ENCODE data around the gene GNS. TPM values are rescaled to one million over a fixed set of nuclear protein-coding genes. Genes with fewer than 3 reads are reported as not detected.

GNS gene
- total and polyA plus RNA-seq, 2 of the 13 experiments (the other 11 are each of a cell fraction or from before 2014, with no cell fraction given) = 49.8 to 51.0 TPM

DNA sequence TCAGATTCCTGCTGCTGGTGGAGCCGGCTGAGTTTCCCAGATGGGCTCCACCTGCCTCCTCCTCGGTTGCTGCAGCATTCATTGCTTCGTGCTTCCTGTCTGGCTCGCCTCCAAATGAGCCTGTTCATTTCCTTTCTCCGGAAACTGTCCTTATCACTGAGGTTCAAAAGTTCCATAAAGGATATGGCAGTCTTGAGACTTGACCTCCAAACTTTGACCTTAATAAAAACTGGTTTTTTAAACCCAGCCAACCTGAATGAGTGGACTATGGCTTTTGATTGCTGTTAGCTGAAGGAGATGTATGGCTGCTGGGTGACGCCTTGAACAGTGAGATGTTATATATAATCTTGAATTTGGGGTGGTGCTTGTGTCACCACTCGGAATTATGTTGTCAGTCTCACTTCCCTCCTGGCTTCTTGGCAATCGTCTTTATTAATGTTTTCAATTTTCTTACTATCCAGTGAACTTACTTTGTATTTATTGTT is 86.2 kb downstream of the GNS start (continued):
- TF ChIP-seq MYPOP (CRISPR knock-in tag; IDR thresholded peaks at IDR 0.05) (no peak), ATF7 (IDR thresholded peaks at IDR 0.05) (no peak), ATF7 (CRISPR knock-in tag; IDR thresholded peaks at IDR 0.05) (no peak), ZNF431 (CRISPR knock-in tag; IDR thresholded peaks at IDR 0.05; ENCODE audit: borderline replicate concordance, low read depth) (no peak), BCL6 (CRISPR knock-in tag; IDR thresholded peaks at IDR 0.05) (peak; percentile 44; the same call in 1 of the 2 replicates), NR2F1 (CRISPR knock-in tag; IDR thresholded peaks at IDR 0.05) (0 out of 4 replicates have a peak, but pooled peaks of 1 of the 2 experiments have one; percentile 20), ZNF607 (CRISPR knock-in tag; IDR thresholded peaks at IDR 0.05; ENCODE audit: borderline replicate concordance) (no peak), AGO1 (IDR thresholded peaks at IDR 0.05; ENCODE audit: low read depth, low read length, poor library complexity, severe bottlenecking) (no peak), ELF1 (CRISPR knock-in tag; IDR thresholded peaks at IDR 0.05) (peak; percentile 64), ZNF746 (CRISPR knock-in tag; IDR thresholded peaks at IDR 0.05) (no peak), ZNF724P (CRISPR knock-in tag; IDR thresholded peaks at IDR 0.05; ENCODE audit: borderline replicate concordance) (no peak), ZNF263 (CRISPR knock-in tag; IDR thresholded peaks at IDR 0.05) (no peak), SNAPC5 (CRISPR knock-in tag; IDR thresholded peaks at IDR 0.05; ENCODE audit: borderline replicate concordance) (no peak), NR2F2 (IDR thresholded peaks at IDR 0.05; ENCODE audit: borderline replicate concordance, low read depth) (no peak), MED1 (CRISPR knock-in tag; IDR thresholded peaks at IDR 0.05) (peak; percentile 86), NFE2 (CRISPR knock-in tag; IDR thresholded peaks at IDR 0.05) (no peak), RXRB (CRISPR knock-in tag; IDR thresholded peaks at IDR 0.05; ENCODE audit: borderline replicate concordance) (peak; percentile 85; the same call in 1 of the 2 replicates), ZNF772 (CRISPR knock-in tag; IDR thresholded peaks at IDR 0.05) (0 out of 2 replicates have a peak, but pooled peaks have one; percentile 31), FOSL2 (CRISPR knock-in tag; IDR thresholded peaks at IDR 0.05) (peak; percentile 45), ZNF644 (CRISPR knock-in tag; IDR thresholded peaks at IDR 0.05; ENCODE audit: low read depth) (no peak), XRCC5 (optimal IDR thresholded peaks at IDR 0.05; ENCODE audit: low read length) (no peak), ZNF781 (CRISPR knock-in tag; IDR thresholded peaks at IDR 0.05; ENCODE audit: borderline replicate concordance, not compliant biosample characterization) (no peak), TBL1XR1 (IDR thresholded peaks at IDR 0.05; ENCODE audit: borderline replicate concordance, low read length, partially characterized antibody) (no peak), ZNF616 (CRISPR knock-in tag; IDR thresholded peaks at IDR 0.05; ENCODE audit: low read depth) (no peak), ZNF800 (CRISPR knock-in tag; IDR thresholded peaks at IDR 0.05) (no peak)
- TF ChIP-seq, protein P1, sequence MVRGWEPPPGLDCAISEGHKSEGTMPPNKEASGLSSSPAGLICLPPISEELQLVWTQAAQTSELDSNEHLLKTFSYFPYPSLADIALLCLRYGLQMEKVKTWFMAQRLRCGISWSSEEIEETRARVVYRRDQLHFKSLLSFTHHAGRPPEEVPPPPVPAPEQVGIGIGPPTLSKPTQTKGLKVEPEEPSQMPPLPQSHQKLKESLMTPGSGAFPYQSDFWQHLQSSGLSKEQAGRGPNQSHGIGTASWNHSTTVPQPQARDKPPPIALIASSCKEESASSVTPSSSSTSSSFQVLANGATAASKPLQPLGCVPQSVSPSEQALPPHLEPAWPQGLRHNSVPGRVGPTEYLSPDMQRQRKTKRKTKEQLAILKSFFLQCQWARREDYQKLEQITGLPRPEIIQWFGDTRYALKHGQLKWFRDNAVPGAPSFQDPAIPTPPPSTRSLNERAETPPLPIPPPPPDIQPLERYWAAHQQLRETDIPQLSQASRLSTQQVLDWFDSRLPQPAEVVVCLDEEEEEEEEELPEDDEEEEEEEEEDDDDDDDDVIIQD (CRISPR knock-in tag; IDR thresholded peaks at IDR 0.05; ENCODE audit: low read depth) = peak; percentile 93

Measured in HepG2 (cell line).